Activated gamma-delta T cell (primary cell): ENCODE data around the gene FAXC.
"Not testable (repeated sequence)": the region's sequence is repeated elsewhere in the genome, so short reads cannot be mapped to it uniquely, and the experiment has no call there.

Experiments
- DNase-seq: peaks from one replicate; lab custom pipeline; 2025; lab: John Stamatoyannopoulos, UW

Gene FAXC

GRCh38 chr6:99341862-99342455, 7.5 kb downstream of the FAXC start:
- DNase-seq = no peak

GRCh38 chr6:99338188-99338587, 11.3 kb downstream of the FAXC start:
- DNase-seq = no peak

DNA sequence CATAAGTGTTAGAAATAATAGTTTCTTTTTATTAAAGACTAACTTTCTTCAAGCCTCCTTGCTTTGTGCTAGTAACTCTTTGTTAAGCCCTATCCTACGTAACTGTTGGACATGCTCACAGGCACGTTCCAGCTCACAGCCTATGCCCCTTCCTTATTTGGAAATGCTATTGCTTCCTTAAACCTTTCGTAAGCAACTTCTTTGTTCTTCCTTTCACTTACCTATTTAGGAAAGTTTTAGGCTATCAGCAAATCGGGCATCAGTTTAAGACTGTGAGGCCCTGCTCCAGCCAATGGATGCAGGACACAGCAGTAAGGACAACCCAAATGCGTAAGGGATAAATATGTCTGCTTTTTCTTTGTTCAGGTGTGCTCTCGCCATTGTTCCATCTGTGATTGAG, 14.2 kb downstream of the FAXC start:
- DNase-seq = not testable (repeated sequence)

DNA sequence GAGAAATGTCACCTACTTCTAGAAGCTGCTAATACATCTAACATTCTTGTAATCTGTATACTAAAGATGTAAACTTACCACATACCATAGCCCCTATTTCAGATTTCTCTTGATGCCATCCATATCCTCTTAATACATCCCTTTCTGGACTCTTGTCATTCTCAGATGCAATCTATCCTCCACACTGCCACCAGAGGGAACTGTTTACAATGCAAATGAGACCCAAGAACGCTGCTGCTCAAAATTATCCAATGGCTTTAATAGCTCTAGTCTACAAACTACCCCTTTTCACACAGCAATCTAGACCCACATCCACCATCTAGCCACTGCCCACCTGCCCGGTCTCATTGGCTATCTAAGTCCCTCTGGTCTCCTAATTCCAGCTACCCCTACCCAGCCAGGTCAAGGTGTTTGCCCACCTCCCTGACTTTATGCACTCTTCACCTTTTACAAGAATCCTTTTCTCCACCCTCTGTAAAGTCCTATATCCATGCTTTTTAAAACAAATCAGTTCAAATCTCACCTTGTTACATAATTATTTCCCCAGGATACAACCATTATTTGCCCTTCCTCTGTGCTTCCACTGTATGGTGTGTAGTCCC, 14.8 kb downstream of the FAXC start:
- DNase-seq = no peak

- no peak for DNase-seq
These were observed 16.4 kb downstream of the FAXC start for GRCh38 chr6:99333068-99333467.

- DNase-seq = no peak
These were observed 17.9 kb downstream of the FAXC start for GRCh38 chr6:99331531-99331930.

DNA sequence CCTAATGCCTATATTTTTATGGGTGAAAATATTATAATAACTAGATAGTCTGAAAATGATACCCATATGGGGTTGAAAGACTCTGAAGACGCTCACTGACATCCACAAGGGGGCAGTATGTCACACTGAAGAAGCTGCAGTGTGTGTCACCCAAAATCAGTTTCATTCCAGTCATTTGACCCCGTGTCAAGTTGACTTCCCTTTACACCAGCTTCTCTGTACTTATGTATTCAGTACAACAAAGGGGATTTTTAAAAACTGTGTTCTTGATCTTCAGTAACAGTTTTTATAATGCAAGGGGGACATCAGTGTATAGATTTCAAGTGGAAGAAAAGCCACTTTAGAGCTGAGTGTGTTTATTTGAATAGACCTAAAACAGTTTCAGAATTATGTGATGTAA, 19.3 kb downstream of the FAXC start:
- DNase-seq = no peak

DNA sequence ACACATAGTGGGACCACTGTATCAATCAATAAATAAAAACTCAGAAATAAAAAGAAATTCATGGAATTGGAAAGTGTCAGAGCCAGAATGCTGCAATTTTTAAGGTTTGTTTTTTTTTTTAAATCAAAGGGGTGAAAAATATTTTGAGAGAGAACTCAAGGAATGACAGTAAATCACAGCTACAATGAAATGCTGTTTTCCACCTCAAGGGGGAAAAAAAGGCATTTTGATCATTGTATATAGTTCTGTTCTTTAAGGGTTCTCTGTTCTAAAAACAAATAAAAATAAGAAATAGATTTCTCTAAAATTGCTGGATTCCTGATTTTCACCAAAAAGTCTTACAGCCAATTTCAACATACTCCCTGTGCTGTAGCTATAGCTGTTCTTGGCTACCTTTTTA, 24.5 kb downstream of the FAXC start:
- DNase-seq = no peak

GRCh38 chr6:99318566-99318965, 30.9 kb downstream of the FAXC start:
- no peak for DNase-seq

DNA sequence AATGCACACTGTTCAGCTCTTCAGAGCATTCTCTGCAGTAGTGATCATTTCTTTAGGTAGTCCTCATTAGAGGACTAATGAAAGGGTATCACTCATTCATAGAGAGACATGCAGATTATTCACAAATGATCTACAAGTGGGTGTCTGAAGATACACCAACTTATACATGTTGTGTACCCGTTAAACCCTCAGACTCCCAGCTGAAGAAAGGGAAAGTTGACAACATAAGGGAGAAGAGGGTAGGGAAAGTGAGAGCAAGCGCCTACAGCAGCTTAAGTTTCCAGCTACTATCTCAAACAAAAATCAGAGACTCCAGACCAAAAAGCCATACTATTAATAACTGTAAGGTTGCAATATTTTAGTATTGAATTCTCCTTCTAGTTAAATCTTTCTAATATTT, 37.1 kb downstream of the FAXC start:
- no peak for DNase-seq

- DNase-seq = no peak
These were observed 38.9 kb downstream of the FAXC start for GRCh38 chr6:99310553-99310952.

DNA sequence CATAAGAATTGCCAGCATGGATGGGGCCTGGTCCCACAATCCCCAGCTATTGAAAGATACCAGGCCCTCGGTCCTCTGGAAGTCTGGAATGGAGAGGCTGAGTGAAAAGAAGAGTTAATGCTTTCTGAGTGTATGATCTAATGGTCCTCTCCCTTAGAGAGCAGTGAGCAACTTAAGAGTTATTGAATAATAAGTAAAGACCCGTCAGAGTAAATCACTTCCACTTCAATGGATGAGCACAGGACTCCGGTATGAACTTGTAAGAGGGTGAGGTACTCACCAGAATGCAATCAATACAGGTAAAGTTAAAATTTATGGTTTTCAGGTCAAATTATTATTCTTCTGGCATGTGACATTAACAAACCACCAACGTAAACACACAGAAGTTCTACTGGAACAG, 39.9 kb downstream of the FAXC start:
- DNase-seq = no peak

GRCh38 chr6:99308788-99309187, 40.7 kb downstream of the FAXC start:
- DNase-seq = no peak

DNA sequence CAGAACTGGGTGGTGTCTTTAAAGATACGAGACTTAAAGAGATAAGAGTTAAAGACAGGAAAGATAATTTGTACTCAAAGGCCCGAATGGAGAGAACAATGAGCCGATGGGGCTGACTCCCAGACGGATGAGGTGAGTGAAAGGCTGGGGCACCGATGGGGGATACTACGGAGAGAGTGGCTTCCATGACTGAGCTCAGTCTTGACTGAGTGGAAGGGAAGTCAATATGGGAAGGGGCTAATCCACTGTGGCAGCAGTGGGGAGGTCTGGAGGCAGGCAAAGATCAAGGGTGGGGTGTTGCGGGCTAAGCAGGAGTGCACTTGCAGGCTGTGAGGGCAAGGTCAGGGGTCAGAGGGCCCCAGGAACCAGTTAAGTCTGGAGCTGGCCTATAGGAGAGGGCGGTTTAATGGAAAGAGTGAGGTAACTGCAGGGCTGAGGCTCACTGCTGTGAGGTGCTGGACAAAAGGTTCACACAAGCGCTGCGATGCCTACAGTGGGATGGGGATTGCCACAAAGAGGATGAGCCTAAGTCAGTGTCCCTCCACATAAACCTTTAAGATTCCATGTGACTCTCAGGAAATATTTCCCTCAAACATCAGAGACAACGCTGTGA, 42.1 kb downstream of the FAXC start:
- no peak for DNase-seq

DNA sequence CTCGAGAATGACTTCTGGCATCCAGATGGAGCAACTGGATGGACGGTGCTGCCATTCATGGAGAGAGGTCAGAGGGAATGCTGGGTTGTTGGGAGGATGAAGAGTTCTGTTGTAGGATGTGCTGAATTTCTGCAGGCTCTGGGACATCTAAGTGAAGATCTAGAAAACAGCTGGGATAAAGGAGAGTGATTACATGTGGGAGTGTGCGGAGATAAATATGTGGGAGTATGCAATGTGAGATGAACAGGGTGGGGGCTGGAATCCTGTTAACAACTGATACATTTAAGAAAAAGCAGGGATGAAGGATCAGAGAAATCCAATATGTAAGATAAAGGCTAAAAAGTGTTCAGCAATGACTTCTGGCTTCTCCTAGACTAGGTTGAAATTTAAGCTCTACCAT, 43.1 kb downstream of the FAXC start:
- DNase-seq = no peak

DNA sequence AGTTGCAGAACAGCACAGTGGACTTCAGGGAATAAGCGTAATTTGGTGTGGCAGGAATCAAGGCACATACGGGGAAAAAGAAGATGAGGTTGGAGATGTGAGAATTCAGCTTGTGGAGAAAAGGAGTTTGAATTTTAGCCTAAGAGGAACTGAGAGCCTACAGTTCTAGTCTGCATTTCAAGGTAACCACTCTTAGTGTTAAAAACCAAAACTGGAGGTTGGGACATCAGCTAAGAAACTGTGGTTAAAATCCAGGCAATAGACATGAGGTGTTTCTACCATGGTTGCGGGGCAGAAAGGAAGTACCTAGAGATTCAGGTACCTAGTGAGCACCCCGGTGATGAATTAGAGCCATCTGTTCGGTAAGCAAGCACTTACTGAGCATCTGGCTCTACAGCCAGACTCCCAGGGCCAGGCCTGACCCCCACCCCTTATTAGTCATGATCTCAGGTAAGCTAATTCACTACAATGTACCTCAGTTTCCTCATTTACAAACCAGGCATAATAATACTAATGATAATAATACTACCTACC, 44.4 kb downstream of the FAXC start:
- no peak for DNase-seq

DNA sequence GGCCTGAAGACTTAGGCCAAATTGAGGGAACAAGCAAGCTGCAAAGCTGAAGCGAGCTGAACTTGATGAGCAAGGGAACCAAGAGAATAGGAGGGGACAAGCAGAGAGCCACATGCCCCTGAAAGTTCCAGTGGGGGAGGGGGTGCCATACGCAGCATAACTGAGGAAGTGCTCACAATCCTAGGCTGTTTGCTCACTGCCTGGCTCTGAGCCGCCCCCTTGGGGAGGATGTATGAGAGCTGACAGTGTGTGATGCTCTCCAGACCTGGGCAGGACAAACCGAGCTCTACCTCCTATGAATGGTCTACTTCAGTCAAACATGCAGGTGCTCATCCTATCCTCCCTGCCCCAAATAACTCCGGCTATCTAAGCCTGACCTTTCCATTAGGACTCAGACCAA, 52.1 kb downstream of the FAXC start:
- DNase-seq = no peak

- DNase-seq = no peak
These were observed 52.5 kb downstream of the FAXC start for GRCh38 chr6:99297006-99297405.

- DNase-seq = no peak
These were observed 53.2 kb downstream of the FAXC start for GRCh38 chr6:99296261-99296660.

GRCh38 chr6:99295276-99295675, 54.2 kb downstream of the FAXC start:
- DNase-seq = no peak

GRCh38 chr6:99294786-99295185, 54.7 kb downstream of the FAXC start:
- DNase-seq = no peak

DNA sequence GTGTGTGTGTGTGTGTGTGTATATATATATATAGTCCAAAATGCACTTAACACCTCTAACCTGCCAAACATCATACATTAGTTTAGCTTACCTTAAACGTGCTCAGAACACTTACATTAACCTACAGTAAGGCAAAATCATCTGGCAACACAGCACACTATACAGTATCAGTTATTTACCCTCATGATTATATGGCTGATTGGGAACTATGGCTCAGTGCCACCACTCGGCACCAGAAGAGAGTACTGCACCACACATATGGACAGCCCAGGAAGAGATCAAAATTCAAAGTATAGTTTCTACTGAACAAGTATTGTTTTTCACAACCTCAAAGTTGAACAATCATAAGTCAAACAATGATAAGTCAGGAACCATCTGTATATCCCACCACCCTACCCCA, 59.8 kb downstream of the FAXC start:
- DNase-seq = no peak

- DNase-seq = no peak
These were observed 60.8 kb downstream of the FAXC start for GRCh38 chr6:99288668-99289067.

DNA sequence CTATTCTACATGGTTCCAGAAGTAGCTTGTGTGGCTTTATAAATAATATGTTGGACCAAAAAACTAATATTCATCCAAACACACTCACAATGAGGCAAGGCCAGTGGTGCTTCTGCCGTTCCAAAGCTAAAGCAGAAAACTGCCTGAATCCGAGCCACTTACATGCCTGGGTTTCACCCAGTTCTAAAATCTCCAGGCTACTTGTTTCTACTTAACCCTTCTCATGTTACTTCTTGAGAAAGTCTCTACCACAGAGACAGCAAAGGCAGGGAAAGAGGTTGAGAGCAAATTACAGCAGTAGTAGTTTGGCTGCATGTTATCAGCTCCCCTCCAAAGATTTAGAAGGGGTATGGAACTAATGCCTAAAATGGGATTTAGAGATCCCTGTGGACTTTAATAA, 62.0 kb downstream of the FAXC start:
- no peak for DNase-seq
